CD14-positive monocyte (primary cell): ENCODE measurements around the gene WWOX. TPM values are rescaled to one million over a fixed set of nuclear protein-coding genes. Genes with fewer than 3 reads are reported as not detected.

ENCODE experiments used
- DNase-seq, 3 donors: peaks; one replicate each; pipeline ENCODE4 v3.0.0-alpha.2; 2011 to 2022
- H2AFZ ChIP-seq: 2 replicates; pipeline ENCODE4 v1.6.0; 2012; ENCODE audit warnings: mild to moderate bottlenecking, low read depth, low read length, inconsistent platforms; ENCODE audit not compliant: insufficient read depth, poor library complexity, severe bottlenecking
- H3K27ac ChIP-seq, 2 donors: 1 replicate in 1 of 2; 2 replicates in 1 of 2; pipeline ENCODE4 v1.5.1; 2012 to 2013; ENCODE audit warnings: low read length in 2 of 2, control low read depth in 1 of 2, inconsistent platforms in 1 of 2, low read depth in 1 of 2, mild to moderate bottlenecking in 1 of 2
- H3K27me3 ChIP-seq, 2 donors: one replicate each; pipeline versions ENCODE4 v1.6.0 to v1.6.1; 2011 to 2013; ENCODE audit warnings: low read length in 2 of 2; ENCODE audit not compliant: control insufficient read depth in 2 of 2, insufficient read depth in 2 of 2
- H3K36me3 ChIP-seq, 2 donors: replicated peaks in 1 of 2; 1 replicate in 1 of 2; 2 replicates in 1 of 2; pipeline versions ENCODE4 v1.5.1 to v1.6.1; 2012 to 2013; ENCODE audit warnings: low read length in 2 of 2, control low read depth in 1 of 2, inconsistent platforms in 1 of 2, mild to moderate bottlenecking in 1 of 2; ENCODE audit not compliant: insufficient read depth in 2 of 2, control insufficient read depth in 1 of 2
- H3K4me1 ChIP-seq, 2 donors: 1 replicate in 1 of 2; 2 replicates in 1 of 2; pipeline versions ENCODE4 v1.5.1 to v1.6.1; 2012 to 2013; ENCODE audit warnings: low read length in 2 of 2, control low read depth in 1 of 2, inconsistent platforms in 1 of 2, mild to moderate bottlenecking in 1 of 2, moderate library complexity in 1 of 2; ENCODE audit not compliant: insufficient read depth in 2 of 2, control insufficient read depth in 1 of 2
- H3K4me2 ChIP-seq: replicated peaks from 2 replicates; pipeline ENCODE3; 2012; ENCODE audit warnings: low read length, moderate library complexity, mild to moderate bottlenecking; ENCODE audit not compliant: poor library complexity, severe bottlenecking; ENCODE audit errors: extremely low read depth
- H3K4me3 ChIP-seq, 3 experiments: fragments of 200-600 bp in 1 of 3; sonication (generic) in 1 of 3; replicated peaks in 1 of 3; 1 replicate in 2 of 3; 2 replicates in 1 of 3; pipeline ENCODE4 v1.5.1; 2011 to 2013; ENCODE audit warnings: low read length in 3 of 3, mild to moderate bottlenecking in 3 of 3, control low read depth in 2 of 3, low read depth in 2 of 3, inconsistent platforms in 1 of 3, moderate library complexity in 1 of 3
- H3K79me2 ChIP-seq: 2 replicates; pipeline ENCODE4 v1.6.0; 2012; ENCODE audit warnings: mild to moderate bottlenecking, control low read depth, inconsistent platforms, low read length, moderate library complexity; ENCODE audit not compliant: insufficient read depth
- H3K9ac ChIP-seq: 2 replicates; pipeline ENCODE4 v1.6.0; 2017; ENCODE audit warnings: low read length, mild to moderate bottlenecking; ENCODE audit not compliant: insufficient read depth, poor library complexity, severe bottlenecking
- H3K9me3 ChIP-seq, 2 donors: replicated peaks in 1 of 2; 1 replicate in 1 of 2; 2 replicates in 1 of 2; pipeline versions ENCODE4 v1.5.1 to v1.6.1; 2012 to 2013; ENCODE audit warnings: low read length in 2 of 2, control low read depth in 1 of 2; ENCODE audit not compliant: control insufficient read depth in 1 of 2, insufficient read depth in 1 of 2
- H4K20me1 ChIP-seq: 2 replicates; pipeline ENCODE4 v1.6.0; 2012; ENCODE audit warnings: mild to moderate bottlenecking, low read length, control low read depth, moderate library complexity; ENCODE audit not compliant: insufficient read depth
- H3K27ac Mint-ChIP-seq, 7 donors: one replicate each; pipeline ENCODE4 v1.8.0; 2020; ENCODE audit warnings: mild to moderate bottlenecking in 7 of 7, mixed read lengths in 7 of 7, moderate library complexity in 6 of 7, inconsistent platforms in 2 of 7
- H3K27me3 Mint-ChIP-seq, 3 donors: one replicate each; pipeline ENCODE4 v1.8.0; 2021 to 2022; ENCODE audit warnings: low read depth in 3 of 3, mild to moderate bottlenecking in 3 of 3, mixed read lengths in 3 of 3, moderate library complexity in 3 of 3, inconsistent platforms in 1 of 3
- H3K36me3 Mint-ChIP-seq, 2 donors: one replicate each; pipeline ENCODE4 v1.8.0; 2020; ENCODE audit warnings: mixed read lengths in 2 of 2, inconsistent platforms in 1 of 2, mild to moderate bottlenecking in 1 of 2
- H3K4me1 Mint-ChIP-seq: one replicate; pipeline ENCODE4 v1.8.0; 2020; ENCODE audit warnings: mild to moderate bottlenecking, mixed read lengths
- H3K4me3 Mint-ChIP-seq, 2 donors: one replicate each; pipeline ENCODE4 v1.8.0; 2020; ENCODE audit warnings: mild to moderate bottlenecking in 2 of 2, mixed read lengths in 2 of 2, moderate library complexity in 1 of 2
- H3K9me3 Mint-ChIP-seq, 7 donors: one replicate each; pipeline ENCODE4 v1.8.0; 2020 to 2022; ENCODE audit warnings: mixed read lengths in 7 of 7, mild to moderate bottlenecking in 6 of 7, moderate library complexity in 6 of 7, inconsistent platforms in 2 of 7
- WGBS: methylation state at CpG from one replicate; pipeline ENCODE4 v1.1.5; 2013; ENCODE audit warnings: missing lambda C conversion rate; ENCODE audit not compliant: insufficient coverage; 5-methylcytosine and 5-hydroxymethylcytosine counted together
- intact Hi-C, 2 donors: fragments of 100-400 bp; cut with micrococcal nuclease; formaldehyde crosslinking; loops; one replicate each; pipeline versions ENCODE4 v1.15.0 to v1.15.1; 2023
- polyA plus RNA-seq, 3 donors: library from polyadenylated mRNA; depleted of rRNA in 1 of 3; unstranded in 2 of 3; stranded (reverse) in 1 of 3; fragments of 300-500 nt in 2 of 3; fragments of >200 nt in 1 of 3; fragmentation: Illumina TruSeq in 2 of 3; gene quantifications; 1 replicate in 2 of 3; 2 replicates in 1 of 3; pipeline ENCODE4 v1.2.3, GENCODE V29; 2012 to 2021
- TF ChIP-seq, protein P1 (sequence below): fragments of 200-600 bp; IDR thresholded peaks from one replicate; pipeline ENCODE4 v1.8.0; 2022; ENCODE audit warnings: antibody characterized with exemption, mild to moderate bottlenecking

WWOX gene
- polyA plus RNA-seq, 3 donors, result 4.0 to 7.0 (median 6.3) TPM

DNA sequence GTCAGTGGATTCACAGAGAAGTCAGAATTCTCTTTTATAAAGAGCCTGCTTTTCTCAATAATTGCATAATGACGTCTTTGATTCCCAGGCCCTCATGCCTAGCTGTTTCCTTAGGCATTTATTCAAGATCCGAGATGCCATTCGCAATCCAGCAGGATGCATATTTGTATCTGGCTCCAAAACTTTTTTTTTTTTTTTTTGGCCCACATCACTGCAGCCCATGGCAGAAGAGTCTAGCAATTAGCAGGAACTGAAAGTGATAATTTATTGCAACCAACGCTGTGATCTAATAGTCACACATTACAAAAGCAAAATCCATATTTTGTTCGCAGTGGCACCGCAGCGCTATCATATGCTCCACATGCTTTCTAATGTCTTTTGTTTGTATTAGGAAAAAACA is 997.7 kb downstream of the WWOX start:
- Histone ChIP-seq H3K27me3 (no peaks in the 10 kb centered on the region), H3K9ac (no peak overlapping the region), H4K20me1 (no peaks in the 10 kb centered on the region), H3K9me3 (no peaks in the 10 kb centered on the region), H3K4me2 (peak overlapping the region; percentile 57), H3K4me1 (peaks cover 81 to 86% of the 10 kb centered on the region in 2 donors), H3K79me2 (no peaks in the 10 kb centered on the region), H2AFZ (no peak overlapping the region), H3K4me3 (peak overlapping the region in 1 of 3 experiments; percentile 53), H3K27ac (peak overlapping the region in 1 of 2 donors; percentile 55), H3K36me3 (no peaks in the 10 kb centered on the region)
- Mint-ChIP-seq H3K36me3 (peaks cover 2 to 7% of the 10 kb centered on the region in 2 donors), H3K4me1 (peaks cover 84% of the 10 kb centered on the region), H3K9me3 (peaks cover 0 to 5% (median 2%) of the 10 kb centered on the region in 7 donors), H3K27ac (peak overlapping the region in 6 of 7 donors; percentile 50 to 91 (median 76)), H3K4me3 (peak overlapping the region in 1 of 2 donors; percentile 67), H3K27me3 (peaks cover 0 to 3% (median 0%) of the 10 kb centered on the region in 3 donors)
- intact Hi-C loops, result loop anchor here in 1 of 2 donors (10.0 kb wide), 1 partner anchor 58 kb away; no protein-coding TSS in a partner anchor
- TF ChIP-seq, protein P1, sequence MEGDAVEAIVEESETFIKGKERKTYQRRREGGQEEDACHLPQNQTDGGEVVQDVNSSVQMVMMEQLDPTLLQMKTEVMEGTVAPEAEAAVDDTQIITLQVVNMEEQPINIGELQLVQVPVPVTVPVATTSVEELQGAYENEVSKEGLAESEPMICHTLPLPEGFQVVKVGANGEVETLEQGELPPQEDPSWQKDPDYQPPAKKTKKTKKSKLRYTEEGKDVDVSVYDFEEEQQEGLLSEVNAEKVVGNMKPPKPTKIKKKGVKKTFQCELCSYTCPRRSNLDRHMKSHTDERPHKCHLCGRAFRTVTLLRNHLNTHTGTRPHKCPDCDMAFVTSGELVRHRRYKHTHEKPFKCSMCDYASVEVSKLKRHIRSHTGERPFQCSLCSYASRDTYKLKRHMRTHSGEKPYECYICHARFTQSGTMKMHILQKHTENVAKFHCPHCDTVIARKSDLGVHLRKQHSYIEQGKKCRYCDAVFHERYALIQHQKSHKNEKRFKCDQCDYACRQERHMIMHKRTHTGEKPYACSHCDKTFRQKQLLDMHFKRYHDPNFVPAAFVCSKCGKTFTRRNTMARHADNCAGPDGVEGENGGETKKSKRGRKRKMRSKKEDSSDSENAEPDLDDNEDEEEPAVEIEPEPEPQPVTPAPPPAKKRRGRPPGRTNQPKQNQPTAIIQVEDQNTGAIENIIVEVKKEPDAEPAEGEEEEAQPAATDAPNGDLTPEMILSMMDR, result no peak
- 40% methylated on average over 3 of the region's 7 CpGs for WGBS
- DNase-seq, result peak in 2 of 3 donors; percentile 44 to 61

DNA sequence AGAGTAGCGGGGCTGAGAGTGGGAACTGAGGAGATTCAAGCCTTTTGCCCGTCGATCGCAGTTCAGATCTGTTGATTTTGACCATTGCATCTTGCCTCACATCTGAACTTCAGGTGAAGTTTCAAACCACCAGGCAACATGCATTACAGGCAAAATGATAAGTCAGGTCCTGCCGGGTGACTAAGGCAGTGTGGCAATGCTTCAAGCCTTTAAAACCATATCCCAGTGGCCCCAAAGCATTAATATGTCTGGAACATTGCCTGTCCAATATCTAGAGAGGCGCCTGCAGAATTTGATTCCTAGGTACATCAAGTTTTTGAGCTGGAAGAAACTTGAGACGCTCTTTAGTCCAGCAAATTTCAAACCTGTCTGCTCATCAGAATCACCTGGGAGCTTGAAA is 998.3 kb downstream of the WWOX start:
- Mint-ChIP-seq H3K9me3 (peaks cover 0 to 5% (median 2%) of the 10 kb centered on the region in 7 donors), H3K4me3 (peak overlapping the region; percentile 14 to 64), H3K27ac (peak overlapping the region; percentile 5 to 91 (median 71)), H3K36me3 (peaks cover 0 to 7% of the 10 kb centered on the region in 2 donors), H3K4me1 (peaks cover 78% of the 10 kb centered on the region), H3K27me3 (peaks cover 0 to 3% (median under 1%) of the 10 kb centered on the region in 3 donors)
- peak overlapping the region in 1 of 2 donors; percentile 55 for H3K27ac ChIP-seq
- no peaks in the 10 kb centered on the region for H3K79me2 ChIP-seq
- no peak overlapping the region for H3K9ac ChIP-seq
- H3K36me3 ChIP-seq, result no peaks in the 10 kb centered on the region
- peak in 2 of 3 donors; percentile 56 to 57 for DNase-seq
- intact Hi-C loops, result loop anchor here in 1 of 2 donors (10.0 kb wide), 1 partner anchor 57 kb away; no protein-coding TSS in a partner anchor
- H3K27me3 ChIP-seq, result no peaks in the 10 kb centered on the region
- peak overlapping the region; percentile 57 for H3K4me2 ChIP-seq
- TF ChIP-seq, protein P1, result no peak
- peak overlapping the region in 1 of 3 experiments; percentile 53 for H3K4me3 ChIP-seq
- no peak overlapping the region for H2AFZ ChIP-seq
- peaks cover 75 to 80% of the 10 kb centered on the region in 2 donors for H3K4me1 ChIP-seq
- WGBS, result 83% methylated on average over 7 of the region's 7 CpGs
- H3K9me3 ChIP-seq, result no peaks in the 10 kb centered on the region
- H4K20me1 ChIP-seq, result no peaks in the 10 kb centered on the region
